Spleen (tissue), 11 donors: ENCODE data around the gene EXTL1. TPM values are rescaled to one million over a fixed set of nuclear protein-coding genes. Genes with fewer than 3 reads are reported as not detected.

Experiments used
- DNase-seq: peaks from one replicate; pipeline ENCODE4 v3.0.0-alpha.2; 2020
- H3K27ac ChIP-seq, 8 donors: fragments of 200-600 bp; sonication (generic) in 7 of 8; 1 replicate in 4 of 8; 2 replicates in 4 of 8; pipeline versions ENCODE4 v1.5.0 to v1.8.0; 2016 to 2021; ENCODE audit warnings: inconsistent platforms in 4 of 8, mild to moderate bottlenecking in 4 of 8, moderate library complexity in 1 of 8
- H3K27me3 ChIP-seq, 7 donors: fragments of 200-600 bp; sonication (generic) in 6 of 7; replicated peaks in 1 of 7; 1 replicate in 4 of 7; 2 replicates in 3 of 7; pipeline versions ENCODE4 v1.5.0 to v1.8.0; 2016 to 2021; ENCODE audit warnings: inconsistent platforms in 3 of 7, mild to moderate bottlenecking in 1 of 7
- H3K36me3 ChIP-seq, 6 donors: fragments of 200-600 bp; sonication (generic) in 5 of 6; 1 replicate in 4 of 6; 2 replicates in 2 of 6; pipeline versions ENCODE4 v1.5.0 to v1.8.0; 2016 to 2021; ENCODE audit warnings: inconsistent platforms in 2 of 6
- H3K4me1 ChIP-seq, 6 donors: fragments of 200-600 bp; sonication (generic) in 5 of 6; 1 replicate in 3 of 6; 2 replicates in 3 of 6; pipeline versions ENCODE4 v1.5.0 to v1.8.0; 2016 to 2021; ENCODE audit warnings: inconsistent platforms in 3 of 6
- H3K4me3 ChIP-seq, 8 donors: fragments of 200-600 bp; sonication (generic) in 7 of 8; 1 replicate in 4 of 8; 2 replicates in 4 of 8; pipeline versions ENCODE4 v1.5.0 to v1.8.0; 2016 to 2021; ENCODE audit warnings: inconsistent platforms in 4 of 8, mild to moderate bottlenecking in 4 of 8, moderate library complexity in 2 of 8
- H3K9me3 ChIP-seq, 8 donors: fragments of 200-600 bp; sonication (generic) in 7 of 8; 1 replicate in 4 of 8; 2 replicates in 4 of 8; pipeline versions ENCODE4 v1.5.0 to v1.8.0; 2016 to 2021; ENCODE audit warnings: inconsistent platforms in 4 of 8
- CTCF ChIP-seq, 11 experiments: fragments of 200-600 bp in 7 of 11; fragments of 450-650 bp in 4 of 11; sonication (generic) in 4 of 11; IDR thresholded peaks in 8 of 11; conservative IDR thresholded peaks in 3 of 11; 1 replicate in 7 of 11; 2 replicates in 4 of 11; pipeline versions ENCODE4 v1.4.0 to v1.8.0; 2016 to 2021; ENCODE audit warnings: antibody characterized with exemption in 11 of 11, inconsistent platforms in 4 of 11, mild to moderate bottlenecking in 1 of 11
- POLR2A ChIP-seq, 3 donors: fragments of 450-650 bp; IDR thresholded peaks; one replicate each; pipeline ENCODE4 v1.5.1; 2017; ENCODE audit warnings: antibody characterized with exemption in 3 of 3, mild to moderate bottlenecking in 1 of 3
- POLR2AphosphoS5 ChIP-seq, 3 donors: sonication (generic); formaldehyde crosslinking; IDR thresholded peaks; one replicate each; pipeline ENCODE4 v1.5.1; 2017; ENCODE audit warnings: antibody characterized with exemption in 3 of 3
- WGBS, 5 donors: extraction: QIAGEN DNeasy Blood & Tissue Kit in 3 of 5; methylation state at CpG; one replicate each; pipeline versions ENCODE4 v1.1.5 to v1.1.7; 2013 to 2018; 5-methylcytosine and 5-hydroxymethylcytosine counted together
- intact Hi-C: fragments of 100-400 bp; cut with DNase I; formaldehyde crosslinking; loops from one replicate; pipeline ENCODE4 v1.15.0; 2023; ENCODE audit warnings: low total_unique reads
- polyA plus RNA-seq, 3 donors: library from polyadenylated mRNA; stranded (reverse); fragments of 200-250 nt; gene quantifications; one replicate each; pipeline ENCODE4 v1.2.1, GENCODE V29; 2013
- total RNA-seq, 7 donors: library from RNA; depleted of rRNA in 3 of 7; stranded (reverse); fragments of >200 nt in 3 of 7; fragmentation: NEBNext Ultra II Directional in 4 of 7; extraction: Animal tissue kit (Norgen Biotek cat#: 25700) in 4 of 7; gene quantifications; one replicate each; pipeline versions ENCODE4 v1.1.0 to v1.2.1, GENCODE V29; 2016 to 2021
- donor health status: healthy with polysubstance abuse.
- donor health status: DM: no; HTN: no; CAD: no; lungs with moderate emphysema.
- donor health status: DM: no; HTN: no; CAD: no.
- donor health status: Bipolar disorder and iron deficiency.
- donor health status: healthy.
- donor health status: DM: no; HTN: no; CAD: no.
- donor health status: DM: yes; HTN: yes; CAD: no.

Gene EXTL1
- total and polyA plus RNA-seq, 10 donors: 0.30 to 8.6 (median 3.6) TPM

- Histone ChIP-seq H3K27ac (no peak overlapping the region), H3K4me3 (no peak overlapping the region), H3K36me3 (no peaks in the 10 kb centered on the region), H3K27me3 (peaks cover 0 to 50% (median 7%) of the 10 kb centered on the region in 7 donors), H3K9me3 (no peaks in the 10 kb centered on the region), H3K4me1 (peaks cover 6 to 22% (median 15%) of the 10 kb centered on the region in 6 donors)
- TF ChIP-seq POLR2AphosphoS5 (IDR thresholded peaks at IDR 0.05) (no peak), POLR2A (IDR thresholded peaks at IDR 0.05) (no peak), CTCF (IDR thresholded peaks at IDR 0.05 in 8 of 11, conservative IDR thresholded peaks at IDR 0.05 in 3 of 11) (no peak)
- DNase-seq: no peak
- WGBS, 5 donors: 63 to 89% (median 68%) methylated on average over 5 to 6 of the region's 6 CpGs
- intact Hi-C loops: loop anchor here (10.0 kb wide), 1 partner anchor 106 kb away; no protein-coding TSS in a partner anchor
Observed at GRCh38 chr1:26038904-26039303, 17.3 kb downstream of the EXTL1 start.

DNA sequence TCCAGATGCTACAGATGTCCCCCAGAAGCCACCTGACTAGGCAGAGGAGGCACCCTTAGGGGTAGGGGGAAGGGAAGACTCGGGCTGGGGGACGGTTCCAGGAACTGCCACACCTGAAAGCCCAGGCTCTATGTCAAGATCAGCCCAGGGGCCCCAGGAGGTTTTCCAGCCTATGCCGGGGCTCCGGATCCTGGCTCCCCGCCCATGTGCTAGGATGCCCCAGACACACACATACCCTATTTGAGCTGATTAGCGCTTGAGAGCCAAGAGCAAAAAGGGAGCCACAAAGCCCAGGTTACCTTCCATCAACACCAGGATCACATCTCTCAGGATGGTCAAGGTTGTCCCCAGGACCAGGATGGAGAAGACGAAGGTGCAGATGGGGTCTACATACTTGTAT, 19.8 kb downstream of the EXTL1 start:
- Histone ChIP-seq H3K27ac (no peak overlapping the region), H3K9me3 (no peaks in the 10 kb centered on the region), H3K36me3 (no peaks in the 10 kb centered on the region), H3K4me1 (peaks cover 5 to 17% (median 12%) of the 10 kb centered on the region in 6 donors), H3K27me3 (peaks cover 0 to 60% (median 28%) of the 10 kb centered on the region in 7 donors), H3K4me3 (no peak overlapping the region)
- no peak for TF ChIP-seq POLR2AphosphoS5 (IDR thresholded peaks at IDR 0.05)
- TF ChIP-seq CTCF (IDR thresholded peaks at IDR 0.05 in 8 of 11, conservative IDR thresholded peaks at IDR 0.05 in 3 of 11): no peak
- no peak for TF ChIP-seq POLR2A (IDR thresholded peaks at IDR 0.05)
- intact Hi-C loops: no loop called here
- DNase-seq: no peak
- WGBS, 5 donors: 67 to 86% (median 80%) methylated on average over 7 of the region's 7 CpGs

DNA sequence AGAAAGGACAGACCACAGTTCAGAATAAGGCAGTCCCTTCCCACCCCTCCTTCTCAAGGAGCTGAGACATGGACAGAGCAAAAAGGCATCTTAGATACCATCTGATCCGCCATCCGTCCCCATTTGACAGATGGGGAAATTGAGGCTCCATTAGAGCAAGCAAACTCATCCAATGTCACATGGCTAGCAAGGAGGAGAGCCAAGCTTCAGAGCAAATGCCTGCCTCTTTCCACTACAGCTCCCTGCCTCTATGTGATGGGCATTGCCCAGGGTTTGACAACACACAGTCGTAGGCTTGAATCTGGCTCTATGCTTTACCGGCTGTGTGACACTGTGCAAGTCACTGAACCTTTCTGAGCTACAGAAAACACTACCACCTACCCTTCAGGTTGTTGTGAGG, 20.4 kb downstream of the EXTL1 start:
- intact Hi-C loops: no loop called here
- Histone ChIP-seq H3K9me3 (no peaks in the 10 kb centered on the region), H3K27me3 (peaks cover 0 to 61% (median 33%) of the 10 kb centered on the region in 7 donors), H3K4me3 (no peak overlapping the region), H3K4me1 (peaks cover 4 to 15% (median 12%) of the 10 kb centered on the region in 6 donors), H3K36me3 (no peaks in the 10 kb centered on the region), H3K27ac (no peak overlapping the region)
- WGBS, 5 donors: 68 to 78% (median 70%) methylated on average over 4 of the region's 4 CpGs
- DNase-seq: no peak
- no peak for TF ChIP-seq POLR2A (IDR thresholded peaks at IDR 0.05)
- no peak for TF ChIP-seq CTCF (IDR thresholded peaks at IDR 0.05 in 8 of 11, conservative IDR thresholded peaks at IDR 0.05 in 3 of 11)
- TF ChIP-seq POLR2AphosphoS5 (IDR thresholded peaks at IDR 0.05): no peak

- Histone ChIP-seq H3K27me3 (peaks cover 0 to 78% (median 44%) of the 10 kb centered on the region in 7 donors), H3K9me3 (no peaks in the 10 kb centered on the region), H3K27ac (no peak overlapping the region), H3K36me3 (no peaks in the 10 kb centered on the region), H3K4me1 (peaks cover 4 to 15% (median 12%) of the 10 kb centered on the region in 6 donors), H3K4me3 (no peak overlapping the region)
- TF ChIP-seq POLR2AphosphoS5 (IDR thresholded peaks at IDR 0.05) (no peak), POLR2A (IDR thresholded peaks at IDR 0.05) (no peak), CTCF (IDR thresholded peaks at IDR 0.05 in 8 of 11, conservative IDR thresholded peaks at IDR 0.05 in 3 of 11) (no peak)
- 46 to 89% (median 68%) methylated on average over 2 of the region's 2 CpGs for WGBS, 5 donors
- no peak for DNase-seq
- intact Hi-C loops: no loop called here
Observed at GRCh38 chr1:26043765-26044164, 22.2 kb downstream of the EXTL1 start.
